Measurements from ENCODE around the gene PDIA4. TPM values are rescaled to one million over a fixed set of nuclear protein-coding genes. Genes with fewer than 3 reads are reported as not detected.
A peak's percentile ranks its signal among the peaks of the same experiment; 100 is the strongest.

The PDIA4 gene
- total and polyA plus RNA-seq, 2 of the 8 experiments (the other 6 are each of a cell fraction or from before 2014, with no cell fraction given) = 119 to 303 TPM

DNA sequence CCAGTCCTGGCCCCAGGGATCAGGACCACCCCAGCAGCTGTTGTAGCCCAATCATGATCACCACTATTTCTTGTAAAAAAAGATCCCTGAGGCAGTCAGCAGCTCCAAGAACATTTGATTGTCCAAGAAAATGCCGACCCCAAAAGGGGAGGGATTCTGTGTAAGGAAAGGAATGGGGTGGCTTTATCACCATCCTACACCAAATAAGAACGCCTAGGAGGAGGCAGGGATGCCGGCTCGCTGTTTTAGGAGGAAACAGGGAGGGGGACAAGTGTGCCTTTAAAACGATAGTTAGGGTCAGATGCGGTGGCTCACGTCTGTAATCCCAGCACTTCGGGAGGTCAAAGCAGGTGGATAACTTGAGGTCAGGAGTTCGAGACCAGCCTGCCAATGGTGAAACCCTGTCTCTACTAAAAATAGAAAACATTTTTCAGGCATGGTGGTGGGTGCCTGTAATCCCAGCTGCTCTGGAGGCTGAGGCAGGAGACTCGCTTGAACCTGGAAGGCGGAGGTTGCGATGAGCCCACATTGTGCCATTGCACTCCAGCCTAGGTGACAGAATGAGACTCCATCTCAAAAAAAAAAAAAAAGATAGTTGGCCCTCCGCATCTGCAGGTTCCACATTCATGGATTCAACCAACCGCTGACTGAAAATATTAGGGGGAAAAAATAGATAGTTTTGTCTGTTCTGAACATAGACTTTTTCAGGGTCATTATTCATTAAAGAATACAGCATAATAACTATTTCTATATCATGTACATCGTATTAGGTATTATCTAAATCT lies 63.6 kb downstream of the PDIA4 start:
- Histone ChIP-seq H2BK12ac (ENCODE audit: low read depth, low read length) (no peak overlapping the region), H3K14ac (ENCODE audit: insufficient read length) (no peak overlapping the region), H3K79me2 (ENCODE audit: control insufficient read depth in 1 of 2, insufficient read depth in 2 of 2, low read length in 2 of 2) (no peaks in the 10 kb centered on the region), H3K4ac (replicated peaks; ENCODE audit: insufficient read length, low read depth, low read length) (peak overlapping the region; percentile 13), H2AFZ (ENCODE audit: low read length) (peak overlapping the region; percentile 83), H2BK15ac (ENCODE audit: low read length) (0 out of 2 replicates have a peak overlapping the region, but pooled peaks have one; percentile 61), H2BK120ac (replicated peaks; ENCODE audit: low read depth, low read length) (no peak overlapping the region), H3K9me3 (ENCODE audit: insufficient read depth in 2 of 2, low read depth in 1 of 2, low read length in 1 of 2) (no peaks in the 10 kb centered on the region), H3K27me3 (replicated peaks in 1 of 4; ENCODE audit: control insufficient read depth in 3 of 4, extremely low read depth in 1 of 4, insufficient read depth in 3 of 4, low read length in 3 of 4) (0 out of 7 replicates have a peak, but pooled peaks cover 0 to 1% (median 0%) of the 10 kb centered on the region in 4 experiments), H3K56ac (replicated peaks; ENCODE audit: insufficient read length, low read depth, low read length) (no peak overlapping the region), H3K23ac (ENCODE audit: insufficient read length) (no peak overlapping the region), H4K91ac (replicated peaks; ENCODE audit: insufficient read length, low read length) (no peak overlapping the region), H2AK5ac (ENCODE audit: low read depth, low read length) (no peak overlapping the region), H2BK5ac (ENCODE audit: low read depth, low read length) (no peak overlapping the region; the same call in 1 of the 2 replicates), H3K27ac (ENCODE audit: low read depth, low read length) (no peak overlapping the region), H3K9ac (replicated peaks in 1 of 4; ENCODE audit: extremely low read depth in 1 of 4, low read depth in 3 of 4, low read length in 3 of 4) (no peak overlapping the region), H2BK20ac (ENCODE audit: low read length) (no peak overlapping the region), H3K18ac (ENCODE audit: extremely low read depth, low read length) (peak overlapping the region; percentile 60), H4K8ac (ENCODE audit: extremely low read depth, insufficient read depth, low read length) (no peak overlapping the region), H3K79me1 (ENCODE audit: low read depth, low read length) (no peaks in the 10 kb centered on the region), H4K5ac (ENCODE audit: insufficient read length, low read depth, low read length) (no peak overlapping the region), H3K4me2 (ENCODE audit: insufficient read depth in 1 of 2, low read depth in 2 of 2, low read length in 2 of 2) (no peak overlapping the region), H3K4me3 (ENCODE audit: extremely low read depth in 1 of 4, insufficient read depth in 2 of 4, low read depth in 3 of 4, low read length in 4 of 4) (no peak overlapping the region), H3K36me3 (ENCODE audit: control insufficient read depth in 2 of 4, insufficient read depth in 4 of 4, low read length in 3 of 4) (no peaks in the 10 kb centered on the region), H3K23me2 (ENCODE audit: low read depth, low read length) (no peaks in the 10 kb centered on the region), H4K20me1 (replicated peaks in 1 of 2; ENCODE audit: control insufficient read depth in 1 of 2, insufficient read depth in 2 of 2, low read length in 2 of 2) (no peaks in the 10 kb centered on the region), H3K4me1 (replicated peaks in 1 of 4; ENCODE audit: control insufficient read depth in 3 of 4, insufficient read depth in 4 of 4, low read length in 3 of 4) (peaks cover 0 to 4% (median 3%) of the 10 kb centered on the region in 4 experiments; a peak in 3 of 7 replicates)
- FAIRE-seq = no peak
- no peak for DNase-seq (ENCODE audit: low read depth in 1 of 2, low spot score in 2 of 2)
- TF ChIP-seq TAF7 (optimal IDR thresholded peaks at IDR 0.05; ENCODE audit: borderline replicate concordance, low read depth, low read length) (no peak), NANOG (IDR thresholded peaks at IDR 0.05; ENCODE audit: insufficient read depth, low read depth, low read length, poor library complexity, severe bottlenecking) (no peak), CBX5 (IDR thresholded peaks at IDR 0.05; ENCODE audit: low read depth, low read length) (no peak), EP300 (IDR thresholded peaks at IDR 0.05; ENCODE audit: borderline replicate concordance in 1 of 2, low read depth in 2 of 2, low read length in 2 of 2) (no peak), CHD2 (IDR thresholded peaks at IDR 0.05; ENCODE audit: low read length) (no peak)
- POLR2A ChIA-PET (ENCODE audit: partially characterized antibody) = interaction anchor here (0.6 to 1.2 kb wide), 2 partner anchors 13 to 82 kb away, joined by 4 to 5 read pairs; no protein-coding TSS in a partner anchor
- CTCF ChIA-PET (ENCODE audit: partially characterized antibody) = interaction anchor here (0.7 to 2.3 kb wide), 13 partner anchors 11 to 462 kb away, joined by 3 to 12 read pairs (median 3); no protein-coding TSS in a partner anchor
- WGBS, 2 experiments (ENCODE audit: extremely low coverage in 1 of 2, insufficient coverage in 1 of 2, insufficient read length in 1 of 2, insufficient replicate concordance in 2 of 2, low coverage in 1 of 2, low lambda C conversion rate in 2 of 2, missing lambda C conversion rate in 1 of 2) = 91% methylated on average over 15 of the region's 15 CpGs; no CpG with 5 or more reads in 1 of the 2 experiments
